GM20000 (cell line): Measurements from ENCODE around the gene PARN.

Experiments used
- DNase-seq: peaks from one replicate; pipeline ENCODE4 v3.0.0; 2012; ENCODE audit warnings: low spot score
- CTCF ChIP-seq: IDR thresholded peaks from 2 replicates; pipeline ENCODE4 v1.5.1; 2012; ENCODE audit warnings: mild to moderate bottlenecking, control low read depth; ENCODE audit errors: extremely low read depth, missing control alignments

Gene PARN

DNA sequence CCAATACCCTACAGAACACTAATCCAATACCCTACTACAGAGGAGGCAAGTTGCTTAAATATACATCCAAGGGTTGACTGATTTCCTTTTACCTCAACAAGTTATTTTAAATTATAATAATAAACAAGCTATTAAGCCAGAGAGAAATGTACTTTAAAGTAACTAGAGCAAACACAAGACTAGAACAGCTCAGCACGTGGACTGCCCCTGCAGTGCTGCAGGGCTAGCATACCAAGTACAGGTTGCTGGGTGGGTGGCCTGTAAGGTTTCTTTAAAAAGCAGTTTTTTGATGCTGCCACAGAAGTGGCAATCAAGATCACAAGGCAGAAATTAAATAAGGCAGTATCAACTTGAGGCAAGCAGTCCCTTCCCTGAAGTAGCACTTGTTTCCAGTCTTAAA, 63.5 kb downstream of the PARN start:
- no peak for TF ChIP-seq CTCF
- no peak for DNase-seq

DNA sequence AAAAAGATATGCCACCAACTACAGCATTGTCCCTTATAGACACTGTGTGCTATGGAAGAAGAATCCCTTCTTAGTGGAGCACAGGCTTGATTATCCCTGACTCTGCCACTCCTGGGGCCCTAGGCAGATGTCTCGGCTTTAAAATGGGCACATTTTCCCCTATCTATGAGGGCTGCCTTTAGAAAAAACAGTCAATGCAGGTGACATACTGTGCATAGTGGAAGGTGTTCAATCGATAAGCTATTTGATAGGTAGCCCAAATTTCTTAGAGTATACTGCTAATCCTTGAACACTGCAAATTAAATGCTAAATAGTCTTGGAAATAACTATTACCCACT, 64.4 kb downstream of the PARN start:
- no peak for TF ChIP-seq CTCF
- no peak for DNase-seq

- DNase-seq, result no peak
- TF ChIP-seq CTCF, result no peak
Measured at GRCh38 chr16:14564861-14565687, 65.0 kb downstream of the PARN start.

- TF ChIP-seq CTCF, result no peak
- DNase-seq, result no peak
Measured at GRCh38 chr16:14564323-14564722, 65.7 kb downstream of the PARN start.

- TF ChIP-seq CTCF, result no peak
- no peak for DNase-seq
Measured at GRCh38 chr16:14562691-14563491, 67.2 kb downstream of the PARN start.

DNA sequence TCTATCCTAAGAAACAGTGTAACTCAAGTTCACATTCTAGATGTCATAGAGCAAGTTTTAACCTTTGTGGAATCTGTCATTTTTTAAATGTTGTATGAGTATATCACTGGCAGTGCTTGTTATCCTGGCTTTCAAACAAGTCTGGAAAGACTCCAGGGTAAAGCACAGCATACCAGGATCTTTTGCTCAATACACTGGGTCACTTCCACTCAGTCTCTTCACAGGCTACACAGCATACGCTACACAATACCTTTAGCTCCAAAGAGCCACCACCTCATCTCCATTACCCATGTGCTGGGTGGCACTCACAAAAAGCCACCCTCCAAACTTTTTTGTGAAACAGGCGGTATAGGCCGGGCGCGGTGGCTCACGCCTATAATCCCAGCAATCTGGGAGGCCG, 69.5 kb downstream of the PARN start:
- no peak for DNase-seq

More for the DNA sequence above, 69.5 kb downstream of the PARN start:
- no peak for TF ChIP-seq CTCF
